Measurements from ENCODE around the gene BCAP29.
"Not testable (repeated sequence)": the region's sequence is repeated elsewhere in the genome, so short reads cannot be mapped to it uniquely, and the experiment has no call there.

The BCAP29 gene

DNA sequence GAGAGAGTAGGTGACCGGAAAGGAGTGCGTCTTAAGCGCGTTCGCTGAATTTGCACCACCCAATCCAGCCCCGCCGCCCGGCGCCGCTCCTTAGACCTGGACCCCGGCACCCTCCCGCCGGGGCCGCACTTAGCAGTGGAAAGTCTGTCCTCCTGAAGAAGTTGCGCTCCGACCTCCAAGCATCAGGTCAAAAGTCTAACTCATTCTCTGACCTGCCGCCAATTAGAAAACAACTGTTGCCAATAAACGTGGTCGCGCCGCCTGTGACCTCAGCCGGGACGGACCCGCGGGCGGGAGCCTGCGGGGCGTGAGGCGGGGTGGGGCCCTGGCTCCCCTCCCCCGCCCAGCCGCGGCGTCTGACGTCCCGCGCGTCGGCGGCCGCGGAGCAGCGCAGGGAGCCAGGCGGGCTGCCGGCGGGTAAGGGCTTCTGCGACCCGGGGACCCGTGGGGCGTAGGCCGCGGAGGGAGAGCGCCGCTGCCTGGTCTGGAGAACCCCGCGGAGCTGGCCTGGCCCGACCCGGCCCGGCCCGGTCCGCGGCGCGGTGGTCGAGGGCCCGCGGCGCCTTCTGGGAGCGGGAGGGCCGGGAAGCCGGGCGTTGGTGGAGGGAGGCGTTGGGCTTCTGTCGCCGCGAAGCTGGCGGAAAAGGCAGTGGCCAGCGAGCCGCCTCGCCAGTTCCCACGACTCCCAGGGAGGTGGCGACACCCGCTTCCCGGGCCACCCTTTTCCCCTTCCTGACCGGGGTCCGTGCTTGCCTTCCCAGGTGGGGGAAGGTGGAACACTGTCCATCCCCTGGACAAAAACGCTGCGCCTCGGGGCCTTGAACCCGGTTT, at the start of gene BCAP29:
Gene BCAP29 (plus strand): TSS at position 362 of the 831 bp plus-strand sequence. CDS start 527 bp downstream, outside the sequence.
- peak within 1 kb of the TSS; percentile 92 for H3K27ac ChIP-seq (ENCODE audit: low read depth, low read length)
- H3K36me3 ChIP-seq (ENCODE audit: control insufficient read depth in 5 of 5, insufficient read depth in 5 of 5, low read length in 5 of 5), result peaks cover 4 to 12% (median 7%) of the 10 kb centered on the region in 5 donors
- no peaks in the 10 kb centered on the region for H3K9me3 ChIP-seq (ENCODE audit: control insufficient read depth in 5 of 5, low read length in 5 of 5)
- H3K4me3 ChIP-seq (ENCODE audit: low read depth in 1 of 5, low read length in 5 of 5), result peak within 1 kb of the TSS; percentile 88 to 94 (median 89)
- no peaks in the 10 kb centered on the region for H3K27me3 ChIP-seq (ENCODE audit: control insufficient read depth in 5 of 5, insufficient read depth in 4 of 5, low read length in 5 of 5)
- peaks cover 3 to 27% (median 24%) of the 10 kb centered on the region in 5 donors for H3K4me1 ChIP-seq (ENCODE audit: control insufficient read depth in 5 of 5, insufficient read depth in 5 of 5, low read length in 5 of 5)
- peak within 1 kb of the TSS; percentile 91 to 97 (median 92) for H3K9ac ChIP-seq (ENCODE audit: low read length in 5 of 5)

DNA sequence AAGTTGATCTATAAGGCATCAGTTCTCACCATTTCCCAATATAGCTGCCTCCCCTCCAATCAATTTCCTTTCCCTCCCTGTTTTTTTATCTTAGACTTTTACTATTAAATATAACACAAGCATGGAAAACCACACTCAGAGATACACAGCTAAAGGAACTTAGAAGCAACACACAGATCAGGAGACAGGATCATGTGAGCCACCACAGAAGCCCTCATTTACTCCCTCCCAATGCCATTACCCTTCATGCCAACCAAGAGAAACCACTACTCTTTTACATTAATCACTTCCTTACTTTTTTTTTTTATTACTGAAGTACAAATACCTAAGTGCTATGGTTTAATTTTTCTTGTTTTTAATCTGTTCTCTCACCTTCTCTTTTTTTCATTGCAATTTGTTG, 49.3 kb upstream of the BCAP29 start:
- Histone ChIP-seq H3K4me1 (ENCODE audit: control insufficient read depth in 5 of 5, insufficient read depth in 5 of 5, low read length in 5 of 5) (no peaks in the 10 kb centered on the region), H3K9ac (ENCODE audit: low read length in 5 of 5) (no peak overlapping the region), H3K4me3 (ENCODE audit: low read depth in 1 of 5, low read length in 5 of 5) (no peak overlapping the region), H3K27me3 (ENCODE audit: control insufficient read depth in 5 of 5, insufficient read depth in 4 of 5, low read length in 5 of 5) (no peaks in the 10 kb centered on the region), H3K36me3 (ENCODE audit: control insufficient read depth in 5 of 5, insufficient read depth in 5 of 5, low read length in 5 of 5) (peaks cover 0 to 8% (median 3%) of the 10 kb centered on the region in 5 donors), H3K9me3 (ENCODE audit: control insufficient read depth in 5 of 5, low read length in 5 of 5) (peaks cover 0 to 2% (median 0%) of the 10 kb centered on the region in 5 donors), H3K27ac (ENCODE audit: low read depth, low read length) (no peak overlapping the region)

GRCh38 chr7:107534139-107534538, 45.9 kb upstream of the BCAP29 start:
- Histone ChIP-seq H3K9ac (ENCODE audit: low read length in 5 of 5) (no peak overlapping the region), H3K4me3 (ENCODE audit: low read depth in 1 of 5, low read length in 5 of 5) (no peak overlapping the region), H3K27ac (ENCODE audit: low read depth, low read length) (no peak overlapping the region), H3K4me1 (ENCODE audit: control insufficient read depth in 5 of 5, insufficient read depth in 5 of 5, low read length in 5 of 5) (no peaks in the 10 kb centered on the region), H3K9me3 (ENCODE audit: control insufficient read depth in 5 of 5, low read length in 5 of 5) (peaks cover 0 to 2% (median 0%) of the 10 kb centered on the region in 5 donors), H3K27me3 (ENCODE audit: control insufficient read depth in 5 of 5, insufficient read depth in 4 of 5, low read length in 5 of 5) (no peaks in the 10 kb centered on the region), H3K36me3 (ENCODE audit: control insufficient read depth in 5 of 5, insufficient read depth in 5 of 5, low read length in 5 of 5) (peaks cover 0 to 7% (median 4%) of the 10 kb centered on the region in 5 donors)

DNA sequence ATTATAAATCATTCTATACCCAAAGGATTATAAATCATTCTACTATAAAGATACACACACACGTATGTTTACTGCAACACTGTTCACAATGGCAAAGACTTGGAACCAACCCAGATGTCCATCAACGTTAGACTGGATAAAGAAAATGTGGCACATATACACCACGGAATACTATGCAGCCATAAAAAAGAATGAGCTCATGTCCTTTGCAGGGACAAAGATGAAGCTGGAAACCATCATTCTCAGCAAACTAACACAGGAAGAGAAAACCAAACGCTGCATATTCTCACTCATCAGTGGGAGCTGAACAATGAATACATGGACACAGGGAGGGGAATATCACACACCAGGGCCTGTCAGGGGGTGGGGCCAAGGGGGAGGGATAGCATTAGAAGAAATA, 42.8 kb upstream of the BCAP29 start:
- H3K9me3 ChIP-seq (ENCODE audit: control insufficient read depth in 5 of 5, low read length in 5 of 5); H3K27ac ChIP-seq (ENCODE audit: low read depth, low read length); H3K4me1 ChIP-seq (ENCODE audit: control insufficient read depth in 5 of 5, insufficient read depth in 5 of 5, low read length in 5 of 5); H3K27me3 ChIP-seq (ENCODE audit: control insufficient read depth in 5 of 5, insufficient read depth in 4 of 5, low read length in 5 of 5); H3K9ac ChIP-seq (ENCODE audit: low read length in 5 of 5); H3K4me3 ChIP-seq (ENCODE audit: low read depth in 1 of 5, low read length in 5 of 5): not testable (repeated sequence)
- peaks cover 4 to 11% (median 8%) of the 10 kb centered on the region in 5 donors for H3K36me3 ChIP-seq (ENCODE audit: control insufficient read depth in 5 of 5, insufficient read depth in 5 of 5, low read length in 5 of 5)

- H3K4me1 ChIP-seq (ENCODE audit: control insufficient read depth in 5 of 5, insufficient read depth in 5 of 5, low read length in 5 of 5), result no peaks in the 10 kb centered on the region
- no peak overlapping the region for H3K27ac ChIP-seq (ENCODE audit: low read depth, low read length)
- no peaks in the 10 kb centered on the region for H3K27me3 ChIP-seq (ENCODE audit: control insufficient read depth in 5 of 5, insufficient read depth in 4 of 5, low read length in 5 of 5)
- peaks cover 0 to 2% (median 0%) of the 10 kb centered on the region in 5 donors for H3K9me3 ChIP-seq (ENCODE audit: control insufficient read depth in 5 of 5, low read length in 5 of 5)
- no peak overlapping the region for H3K9ac ChIP-seq (ENCODE audit: low read length in 5 of 5)
- no peak overlapping the region for H3K4me3 ChIP-seq (ENCODE audit: low read depth in 1 of 5, low read length in 5 of 5)
- peaks cover 4 to 12% (median 8%) of the 10 kb centered on the region in 5 donors for H3K36me3 ChIP-seq (ENCODE audit: control insufficient read depth in 5 of 5, insufficient read depth in 5 of 5, low read length in 5 of 5)
These were observed 42.0 kb upstream of the BCAP29 start for GRCh38 chr7:107538001-107538400.

- no peak overlapping the region for H3K9ac ChIP-seq (ENCODE audit: low read length in 5 of 5)
- peaks cover 26 to 52% (median 31%) of the 10 kb centered on the region in 5 donors for H3K36me3 ChIP-seq (ENCODE audit: control insufficient read depth in 5 of 5, insufficient read depth in 5 of 5, low read length in 5 of 5)
- peaks cover 2 to 14% (median 4%) of the 10 kb centered on the region in 5 donors for H3K9me3 ChIP-seq (ENCODE audit: control insufficient read depth in 5 of 5, low read length in 5 of 5)
- H3K4me3 ChIP-seq (ENCODE audit: low read depth in 1 of 5, low read length in 5 of 5), result no peak overlapping the region
- H3K27me3 ChIP-seq (ENCODE audit: control insufficient read depth in 5 of 5, insufficient read depth in 4 of 5, low read length in 5 of 5), result no peaks in the 10 kb centered on the region
- no peaks in the 10 kb centered on the region for H3K4me1 ChIP-seq (ENCODE audit: control insufficient read depth in 5 of 5, insufficient read depth in 5 of 5, low read length in 5 of 5)
- no peak overlapping the region for H3K27ac ChIP-seq (ENCODE audit: low read depth, low read length)
These were observed 36.6 kb upstream of the BCAP29 start for GRCh38 chr7:107543338-107543993.

GRCh38 chr7:107544848-107545591, 35.0 kb upstream of the BCAP29 start:
- H3K4me1 ChIP-seq (ENCODE audit: control insufficient read depth in 5 of 5, insufficient read depth in 5 of 5, low read length in 5 of 5), result no peaks in the 10 kb centered on the region
- peaks cover 20 to 44% (median 26%) of the 10 kb centered on the region in 5 donors for H3K36me3 ChIP-seq (ENCODE audit: control insufficient read depth in 5 of 5, insufficient read depth in 5 of 5, low read length in 5 of 5)
- H3K4me3 ChIP-seq (ENCODE audit: low read depth in 1 of 5, low read length in 5 of 5), result no peak overlapping the region
- H3K27me3 ChIP-seq (ENCODE audit: control insufficient read depth in 5 of 5, insufficient read depth in 4 of 5, low read length in 5 of 5), result no peaks in the 10 kb centered on the region
- H3K9ac ChIP-seq (ENCODE audit: low read length in 5 of 5), result no peak overlapping the region
- no peak overlapping the region for H3K27ac ChIP-seq (ENCODE audit: low read depth, low read length)
- peaks cover 2 to 14% (median 4%) of the 10 kb centered on the region in 5 donors for H3K9me3 ChIP-seq (ENCODE audit: control insufficient read depth in 5 of 5, low read length in 5 of 5)

- Histone ChIP-seq H3K27ac (ENCODE audit: low read depth, low read length) (no peak overlapping the region), H3K9ac (ENCODE audit: low read length in 5 of 5) (no peak overlapping the region), H3K27me3 (ENCODE audit: control insufficient read depth in 5 of 5, insufficient read depth in 4 of 5, low read length in 5 of 5) (no peaks in the 10 kb centered on the region), H3K36me3 (ENCODE audit: control insufficient read depth in 5 of 5, insufficient read depth in 5 of 5, low read length in 5 of 5) (peaks cover 7 to 44% (median 29%) of the 10 kb centered on the region in 5 donors), H3K9me3 (ENCODE audit: control insufficient read depth in 5 of 5, low read length in 5 of 5) (no peaks in the 10 kb centered on the region), H3K4me3 (ENCODE audit: low read depth in 1 of 5, low read length in 5 of 5) (no peak overlapping the region), H3K4me1 (ENCODE audit: control insufficient read depth in 5 of 5, insufficient read depth in 5 of 5, low read length in 5 of 5) (no peaks in the 10 kb centered on the region)
These were observed 28.1 kb upstream of the BCAP29 start for GRCh38 chr7:107551936-107552335.

DNA sequence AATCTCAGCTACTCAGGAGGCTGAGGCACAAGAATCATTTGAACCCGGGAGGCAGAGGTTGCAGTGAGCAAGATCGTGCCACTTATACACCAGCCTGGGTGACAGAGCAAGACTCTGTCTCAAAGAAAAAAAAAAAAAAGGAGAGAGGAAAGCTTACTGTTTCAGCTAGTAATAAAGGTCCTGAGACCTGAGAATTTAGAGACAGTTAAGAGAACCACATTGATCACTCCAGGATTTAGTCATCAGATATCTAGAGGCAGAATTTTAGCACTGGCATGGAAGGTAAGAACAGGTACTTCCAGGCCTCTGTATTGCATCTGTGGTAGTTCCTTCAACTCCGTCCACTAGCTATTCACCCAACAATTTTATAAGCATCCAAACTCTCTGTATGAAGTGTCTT, 24.2 kb upstream of the BCAP29 start:
- Histone ChIP-seq H3K9me3 (ENCODE audit: control insufficient read depth in 5 of 5, low read length in 5 of 5) (no peaks in the 10 kb centered on the region), H3K4me3 (ENCODE audit: low read depth in 1 of 5, low read length in 5 of 5) (no peak overlapping the region), H3K27me3 (ENCODE audit: control insufficient read depth in 5 of 5, insufficient read depth in 4 of 5, low read length in 5 of 5) (no peaks in the 10 kb centered on the region), H3K36me3 (ENCODE audit: control insufficient read depth in 5 of 5, insufficient read depth in 5 of 5, low read length in 5 of 5) (peaks cover 9 to 39% (median 26%) of the 10 kb centered on the region in 5 donors), H3K27ac (ENCODE audit: low read depth, low read length) (no peak overlapping the region), H3K9ac (ENCODE audit: low read length in 5 of 5) (no peak overlapping the region), H3K4me1 (ENCODE audit: control insufficient read depth in 5 of 5, insufficient read depth in 5 of 5, low read length in 5 of 5) (peaks cover 0 to 16% (median 13%) of the 10 kb centered on the region in 5 donors)
